ENCODE measurements around the gene CTLA4.

Gene CTLA4

GRCh38 chr2:203900253-203900652, 32.7 kb downstream of the CTLA4 start:
- TF ChIP-seq CTCF (IDR thresholded peaks at IDR 0.05; ENCODE audit: low read depth, low read length): no peak
- DNase-seq (ENCODE audit: extremely low read depth, low read depth): no peak

GRCh38 chr2:203904022-203904421, 36.5 kb downstream of the CTLA4 start:
- no peak for TF ChIP-seq CTCF (IDR thresholded peaks at IDR 0.05; ENCODE audit: low read depth, low read length)

GRCh38 chr2:203905656-203906055, 38.1 kb downstream of the CTLA4 start:
- no peak for TF ChIP-seq CTCF (IDR thresholded peaks at IDR 0.05; ENCODE audit: low read depth, low read length)
- no peak for DNase-seq (ENCODE audit: extremely low read depth, low read depth)

More at GRCh38 chr2:203904022-203904421, 36.5 kb downstream of the CTLA4 start:
- no peak for DNase-seq (ENCODE audit: extremely low read depth, low read depth)

- no peak for TF ChIP-seq CTCF (IDR thresholded peaks at IDR 0.05; ENCODE audit: low read depth, low read length)
- no peak for DNase-seq (ENCODE audit: extremely low read depth, low read depth)
These were observed 40.7 kb downstream of the CTLA4 start for GRCh38 chr2:203908066-203908796.

- DNase-seq (ENCODE audit: extremely low read depth, low read depth): no peak
- TF ChIP-seq CTCF (IDR thresholded peaks at IDR 0.05; ENCODE audit: low read depth, low read length): no peak
These were observed 41.2 kb downstream of the CTLA4 start for GRCh38 chr2:203908797-203909185.

GRCh38 chr2:203909261-203909967, 41.8 kb downstream of the CTLA4 start:
- DNase-seq (ENCODE audit: extremely low read depth, low read depth): peak; percentile 40
- peak; percentile 77 for TF ChIP-seq CTCF (IDR thresholded peaks at IDR 0.05; ENCODE audit: low read depth, low read length)

GRCh38 chr2:203909974-203910373, 42.4 kb downstream of the CTLA4 start:
- no peak for TF ChIP-seq CTCF (IDR thresholded peaks at IDR 0.05; ENCODE audit: low read depth, low read length)
- no peak for DNase-seq (ENCODE audit: extremely low read depth, low read depth)

Measured in AG09319 (cell line).